ENCODE results near the gene PDGFB. TPM values are rescaled to one million over a fixed set of nuclear protein-coding genes. Genes with fewer than 3 reads are reported as not detected.
"Not testable (repeated sequence)": the region's sequence is repeated elsewhere in the genome, so short reads cannot be mapped to it uniquely, and the experiment has no call there.

PDGFB gene
- total and polyA plus RNA-seq, 5 donors from 2014 or later, result 0.63 to 6.3 (median 4.3) TPM

DNA sequence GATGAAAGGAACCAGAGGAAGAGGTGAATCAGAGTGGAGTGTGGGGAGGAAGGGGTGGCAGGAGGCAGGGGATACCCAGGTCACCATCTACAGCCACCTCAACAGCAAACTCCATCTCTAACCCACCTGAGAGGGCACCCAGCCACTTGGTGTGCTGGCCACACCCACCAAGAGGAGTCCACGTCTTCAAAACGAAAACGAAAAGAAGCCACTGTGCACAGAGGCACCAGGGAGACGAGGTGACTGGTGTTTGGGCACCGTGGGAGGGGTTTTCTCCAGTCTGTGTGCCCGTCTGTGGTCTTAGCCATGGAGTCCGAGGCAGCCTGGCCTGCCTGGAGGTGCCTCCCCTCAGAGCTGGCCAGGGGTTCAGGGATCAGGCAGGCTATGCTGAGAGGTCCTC lies 20.2 kb downstream of the PDGFB start:
- Histone ChIP-seq H3K9me3 (ENCODE audit: control insufficient read depth in 2 of 2, low read length in 2 of 2) (no peaks in the 10 kb centered on the region), H3K27ac (ENCODE audit: insufficient read depth, low read length, poor library complexity, severe bottlenecking) (no peak overlapping the region), H3K4me3 (ENCODE audit: low read depth, low read length) (no peak overlapping the region), H3K4me1 (ENCODE audit: control insufficient read depth, insufficient read depth, low read length, poor library complexity, severe bottlenecking) (no peaks in the 10 kb centered on the region), H3K36me3 (ENCODE audit: control insufficient read depth, insufficient read depth, low read length) (no peaks in the 10 kb centered on the region), H3K27me3 (ENCODE audit: control insufficient read depth, insufficient read depth, low read length) (no peaks in the 10 kb centered on the region)
- peaks cover 0 to 1% (median 0%) of the 10 kb centered on the region in 7 donors for H3K9me3 Mint-ChIP-seq
- ATAC-seq (ENCODE audit: low read depth in 2 of 2) (no peak), DNase-seq (no peak)
- peaks cover 0 to 2% (median 0%) of the 10 kb centered on the region in 4 donors for H3K4me1 Mint-ChIP-seq
- no peak overlapping the region for H3K4me3 Mint-ChIP-seq
- peaks cover 22% of the 10 kb centered on the region for H3K36me3 Mint-ChIP-seq
- peak overlapping the region in 1 of 3 donors; percentile 46 for H3K27ac Mint-ChIP-seq
- H3K27me3 Mint-ChIP-seq, result no peaks in the 10 kb centered on the region

DNA sequence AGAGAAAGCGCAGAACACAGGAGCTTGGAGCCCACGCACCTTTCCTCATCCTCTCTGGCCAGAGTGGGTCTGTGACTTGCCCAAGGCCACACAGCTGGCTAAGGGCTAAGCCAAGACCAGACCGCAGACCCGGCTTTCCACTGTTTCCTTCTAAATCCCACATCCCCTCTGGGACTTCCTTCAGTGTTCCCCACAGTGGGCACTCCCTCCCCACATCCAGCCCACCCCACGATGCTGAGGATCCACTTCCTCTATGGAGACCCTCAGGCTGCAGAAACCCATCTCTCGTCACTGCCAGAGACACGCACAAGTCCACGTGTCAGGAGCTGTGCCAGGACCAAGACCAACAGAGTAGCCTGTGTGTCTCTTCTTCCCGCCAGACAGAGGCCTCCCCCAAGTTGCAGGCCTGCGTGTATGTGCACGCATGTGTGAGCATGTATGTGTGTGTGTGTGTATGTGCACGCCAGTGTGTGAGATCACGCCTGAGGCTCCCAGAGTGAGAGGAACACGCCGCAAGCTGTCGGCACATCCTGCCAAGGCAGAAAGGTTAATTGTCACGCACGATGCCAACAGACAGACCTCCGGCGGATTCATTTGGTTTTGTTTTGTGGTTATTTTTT lies 21.6 kb downstream of the PDGFB start:
- DNase-seq, result peak in 1 of 3 donors; percentile 22
- peaks cover 0 to 4% (median 0%) of the 10 kb centered on the region in 4 donors for H3K4me1 Mint-ChIP-seq
- peak in 1 of 2 donors; percentile 34 for ATAC-seq (ENCODE audit: low read depth in 2 of 2)
- no peak overlapping the region for H3K4me3 ChIP-seq (ENCODE audit: low read depth, low read length)
- no peaks in the 10 kb centered on the region for H3K27me3 Mint-ChIP-seq
- no peaks in the 10 kb centered on the region for H3K27me3 ChIP-seq (ENCODE audit: control insufficient read depth, insufficient read depth, low read length)
- no peaks in the 10 kb centered on the region for H3K9me3 ChIP-seq (ENCODE audit: control insufficient read depth in 2 of 2, low read length in 2 of 2)
- H3K36me3 Mint-ChIP-seq, result peaks cover 14% of the 10 kb centered on the region
- H3K27ac ChIP-seq (ENCODE audit: insufficient read depth, low read length, poor library complexity, severe bottlenecking), result no peak overlapping the region
- peaks cover 0 to 1% (median 0%) of the 10 kb centered on the region in 7 donors for H3K9me3 Mint-ChIP-seq
- H3K4me3 Mint-ChIP-seq, result no peak overlapping the region
- H3K27ac Mint-ChIP-seq, result peak overlapping the region in 1 of 3 donors; percentile 15
- H3K36me3 ChIP-seq (ENCODE audit: control insufficient read depth, insufficient read depth, low read length), result no peaks in the 10 kb centered on the region
- H3K4me1 ChIP-seq (ENCODE audit: control insufficient read depth, insufficient read depth, low read length, poor library complexity, severe bottlenecking), result no peaks in the 10 kb centered on the region

DNA sequence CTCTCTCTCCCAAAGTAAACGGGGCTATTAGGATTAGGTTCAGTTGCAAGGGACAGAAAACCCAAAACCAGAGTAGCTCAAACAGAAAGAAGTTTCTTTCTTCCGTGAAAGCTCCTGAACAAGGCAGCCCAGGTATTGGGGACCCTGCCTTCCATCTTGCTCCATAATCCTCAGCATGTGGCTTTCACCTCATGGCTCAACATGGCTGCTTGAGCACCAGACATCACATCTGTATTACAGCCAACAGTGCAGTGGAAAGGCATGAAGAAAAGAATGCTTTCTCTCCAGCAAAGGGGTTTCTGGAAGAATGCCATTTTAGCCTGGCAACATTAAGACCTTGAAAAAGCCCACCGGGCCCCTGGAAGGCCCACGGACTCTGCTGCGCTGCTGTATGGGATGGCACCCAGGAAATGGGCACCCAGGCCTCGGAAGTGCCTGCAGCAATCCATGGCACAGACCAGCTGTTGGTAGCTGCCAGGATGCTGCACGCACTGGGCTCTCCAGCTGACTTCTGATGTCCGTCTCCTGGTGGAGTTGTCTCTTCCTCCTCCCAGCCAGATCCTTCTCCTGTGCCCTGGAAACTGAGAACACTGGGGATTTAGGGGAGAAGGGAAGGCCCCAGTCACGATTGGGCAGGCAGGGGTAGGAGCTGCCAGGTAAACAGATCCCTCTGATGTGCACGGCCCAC lies 22.6 kb downstream of the PDGFB start:
- H3K9me3 Mint-ChIP-seq, result peaks cover 0 to 2% (median 0%) of the 10 kb centered on the region in 7 donors
- no peak overlapping the region for H3K4me3 Mint-ChIP-seq
- Histone ChIP-seq H3K9me3 (ENCODE audit: control insufficient read depth in 2 of 2, low read length in 2 of 2) (no peaks in the 10 kb centered on the region), H3K27ac (ENCODE audit: insufficient read depth, low read length, poor library complexity, severe bottlenecking) (no peak overlapping the region), H3K4me1 (ENCODE audit: control insufficient read depth, insufficient read depth, low read length, poor library complexity, severe bottlenecking) (no peaks in the 10 kb centered on the region), H3K4me3 (ENCODE audit: low read depth, low read length) (no peak overlapping the region), H3K36me3 (ENCODE audit: control insufficient read depth, insufficient read depth, low read length) (no peaks in the 10 kb centered on the region), H3K27me3 (ENCODE audit: control insufficient read depth, insufficient read depth, low read length) (no peaks in the 10 kb centered on the region)
- H3K27ac Mint-ChIP-seq, result no peak overlapping the region
- no peak for ATAC-seq (ENCODE audit: low read depth in 2 of 2)
- H3K27me3 Mint-ChIP-seq, result peaks cover under 1% of the 10 kb centered on the region
- H3K36me3 Mint-ChIP-seq, result peaks cover 10% of the 10 kb centered on the region
- H3K4me1 Mint-ChIP-seq, result peaks cover 0 to 4% (median 0%) of the 10 kb centered on the region in 4 donors
- DNase-seq, result no peak

DNA sequence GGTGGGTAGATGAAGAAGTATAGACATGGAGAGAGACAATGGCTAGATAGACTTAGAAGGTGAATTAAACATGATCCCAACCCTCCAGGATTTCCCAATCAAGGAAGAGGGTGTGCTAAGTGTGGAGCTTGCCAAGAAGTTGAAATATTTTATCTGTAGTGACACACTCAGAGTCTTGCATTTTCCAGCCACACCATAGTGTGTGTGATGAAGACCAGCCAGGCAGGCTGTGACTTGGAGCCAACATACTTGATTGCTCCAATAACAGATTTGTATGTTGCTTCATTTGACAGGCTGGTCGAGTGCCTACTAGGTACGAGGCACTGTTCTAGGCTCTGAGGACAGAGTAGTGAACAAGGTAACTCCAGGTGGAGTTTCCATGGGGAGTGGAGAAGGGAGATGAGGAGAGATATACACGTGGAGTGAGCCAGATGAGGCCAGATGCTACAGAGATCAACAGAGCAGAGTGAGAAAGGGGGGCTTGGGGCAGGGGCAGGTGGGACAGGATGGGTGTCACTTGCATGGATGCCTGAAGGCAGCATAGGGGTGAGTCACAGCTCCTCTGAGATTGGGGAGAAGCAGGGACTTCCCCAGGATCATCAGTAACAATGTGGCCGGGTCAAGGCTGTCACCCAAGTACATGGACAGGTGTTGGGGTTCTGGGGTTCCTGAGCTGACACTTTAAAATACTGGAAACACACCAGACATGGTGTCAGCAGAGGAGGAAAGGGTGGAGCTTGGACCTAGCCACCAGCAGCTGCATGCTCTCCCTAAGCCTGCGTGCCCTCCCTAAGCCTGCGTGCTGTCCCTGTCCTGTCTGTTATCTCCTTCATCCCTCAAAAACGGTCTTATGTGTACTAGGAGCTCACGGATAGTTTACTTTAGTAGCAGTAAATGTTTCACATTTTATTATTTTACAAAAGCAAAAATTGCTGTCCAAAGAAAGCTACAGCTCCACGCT lies 23.6 kb downstream of the PDGFB start:
- Mint-ChIP-seq H3K36me3 (peaks cover 10% of the 10 kb centered on the region), H3K27me3 (peaks cover 6% of the 10 kb centered on the region), H3K27ac (peak overlapping the region in 2 of 3 donors; percentile 11 to 87), H3K9me3 (peaks cover 0 to 5% (median 0%) of the 10 kb centered on the region in 7 donors), H3K4me1 (peaks cover 0 to 4% (median 0%) of the 10 kb centered on the region in 4 donors), H3K4me3 (no peak overlapping the region)
- no peaks in the 10 kb centered on the region for H3K27me3 ChIP-seq (ENCODE audit: control insufficient read depth, insufficient read depth, low read length)
- H3K9me3 ChIP-seq (ENCODE audit: control insufficient read depth in 2 of 2, low read length in 2 of 2), result no peaks in the 10 kb centered on the region
- H3K27ac ChIP-seq (ENCODE audit: insufficient read depth, low read length, poor library complexity, severe bottlenecking), result no peak overlapping the region
- no peaks in the 10 kb centered on the region for H3K4me1 ChIP-seq (ENCODE audit: control insufficient read depth, insufficient read depth, low read length, poor library complexity, severe bottlenecking)
- H3K4me3 ChIP-seq (ENCODE audit: low read depth, low read length), result no peak overlapping the region
- no peak for DNase-seq
- ATAC-seq (ENCODE audit: low read depth in 2 of 2), result no peak
- H3K36me3 ChIP-seq (ENCODE audit: control insufficient read depth, insufficient read depth, low read length), result no peaks in the 10 kb centered on the region

DNA sequence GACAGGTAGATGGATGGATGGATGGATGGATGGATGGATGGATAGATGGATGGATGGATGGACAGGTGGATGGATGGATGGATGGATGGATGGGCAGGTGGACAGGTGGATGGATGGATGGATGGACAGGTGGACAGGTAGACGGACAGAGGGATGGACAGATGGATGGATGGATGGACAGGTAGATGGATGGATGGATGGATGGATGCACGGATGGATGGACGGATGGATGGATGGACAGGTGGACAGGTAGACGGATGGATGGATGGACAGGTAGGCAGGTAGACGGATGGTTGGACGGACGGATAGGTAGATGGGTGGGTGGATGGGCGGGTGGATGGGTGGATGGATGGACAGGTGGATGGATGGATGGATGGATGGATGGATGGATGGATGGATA lies 24.3 kb downstream of the PDGFB start:
- Mint-ChIP-seq H3K27me3 (peaks cover 12% of the 10 kb centered on the region), H3K36me3 (peaks cover 10% of the 10 kb centered on the region), H3K27ac (no peak overlapping the region), H3K4me3 (no peak overlapping the region), H3K9me3 (peaks cover 0 to 5% (median 0%) of the 10 kb centered on the region in 7 donors), H3K4me1 (peaks cover 0 to 4% (median 0%) of the 10 kb centered on the region in 4 donors)
- DNase-seq, result no peak
- no peaks in the 10 kb centered on the region for H3K36me3 ChIP-seq (ENCODE audit: control insufficient read depth, insufficient read depth, low read length)
- H3K27me3 ChIP-seq (ENCODE audit: control insufficient read depth, insufficient read depth, low read length), result no peaks in the 10 kb centered on the region
- no peak overlapping the region for H3K4me3 ChIP-seq (ENCODE audit: low read depth, low read length)
- H3K4me1 ChIP-seq (ENCODE audit: control insufficient read depth, insufficient read depth, low read length, poor library complexity, severe bottlenecking), result no peaks in the 10 kb centered on the region
- no peak for ATAC-seq (ENCODE audit: low read depth in 2 of 2)
- H3K9me3 ChIP-seq (ENCODE audit: control insufficient read depth in 2 of 2, low read length in 2 of 2), result no peaks in the 10 kb centered on the region
- H3K27ac ChIP-seq (ENCODE audit: insufficient read depth, low read length, poor library complexity, severe bottlenecking), result no peak overlapping the region

DNA sequence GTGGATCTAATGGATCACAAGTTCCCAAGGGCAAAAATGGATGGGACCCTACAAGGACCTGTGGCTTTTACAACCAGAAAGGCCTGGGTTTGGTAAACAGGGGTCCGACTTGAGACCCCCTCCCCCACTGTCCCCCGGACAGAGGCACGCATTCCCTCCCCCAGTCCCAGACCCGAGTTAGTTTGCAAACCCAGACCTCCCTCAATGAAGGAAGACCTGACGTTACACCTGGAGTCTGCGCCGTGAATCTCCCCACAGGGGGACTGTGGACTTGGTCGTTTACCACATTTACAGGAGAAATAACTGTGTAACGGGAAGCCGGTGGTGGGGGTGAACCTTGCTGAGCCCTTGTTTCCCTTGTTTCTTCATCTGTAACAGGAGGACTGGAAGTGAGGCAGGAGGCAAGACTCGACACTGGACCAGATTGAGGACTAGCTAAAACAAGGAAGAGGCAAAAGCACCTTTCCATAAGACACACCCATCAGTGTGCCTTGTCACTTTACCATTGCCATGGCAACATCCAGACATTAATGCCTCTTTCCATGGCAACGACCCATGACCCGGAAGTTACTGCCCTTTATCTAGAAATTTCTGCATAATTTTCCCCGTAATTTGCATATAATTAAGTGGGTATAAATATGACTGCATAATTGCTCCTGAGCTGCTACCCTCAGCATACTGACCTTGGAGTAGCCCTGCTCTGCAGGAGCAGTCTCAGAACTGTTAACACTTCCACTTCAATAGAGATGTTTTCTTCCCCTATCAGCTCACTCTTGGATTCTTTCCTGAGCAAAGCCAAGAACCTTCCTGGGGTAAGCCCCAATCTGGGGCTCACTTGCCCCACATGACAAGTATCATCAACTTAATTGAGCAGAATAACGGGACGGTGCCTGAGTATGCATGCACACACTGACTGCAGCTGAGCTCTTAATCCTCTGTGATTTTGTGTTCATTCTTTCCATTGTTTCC lies 25.4 kb downstream of the PDGFB start:
- Mint-ChIP-seq H3K27ac (no peak overlapping the region), H3K4me3 (no peak overlapping the region), H3K4me1 (peaks cover 0 to 4% (median 0%) of the 10 kb centered on the region in 4 donors), H3K36me3 (peaks cover 10% of the 10 kb centered on the region), H3K27me3 (peaks cover 16% of the 10 kb centered on the region), H3K9me3 (peaks cover 0 to 5% (median 0%) of the 10 kb centered on the region in 7 donors)
- H3K27ac ChIP-seq (ENCODE audit: insufficient read depth, low read length, poor library complexity, severe bottlenecking), result no peak overlapping the region
- no peaks in the 10 kb centered on the region for H3K9me3 ChIP-seq (ENCODE audit: control insufficient read depth in 2 of 2, low read length in 2 of 2)
- no peaks in the 10 kb centered on the region for H3K27me3 ChIP-seq (ENCODE audit: control insufficient read depth, insufficient read depth, low read length)
- DNase-seq, result no peak
- H3K4me3 ChIP-seq (ENCODE audit: low read depth, low read length), result no peak overlapping the region
- H3K36me3 ChIP-seq (ENCODE audit: control insufficient read depth, insufficient read depth, low read length), result no peaks in the 10 kb centered on the region
- no peaks in the 10 kb centered on the region for H3K4me1 ChIP-seq (ENCODE audit: control insufficient read depth, insufficient read depth, low read length, poor library complexity, severe bottlenecking)
- no peak for ATAC-seq (ENCODE audit: low read depth in 2 of 2)

DNA sequence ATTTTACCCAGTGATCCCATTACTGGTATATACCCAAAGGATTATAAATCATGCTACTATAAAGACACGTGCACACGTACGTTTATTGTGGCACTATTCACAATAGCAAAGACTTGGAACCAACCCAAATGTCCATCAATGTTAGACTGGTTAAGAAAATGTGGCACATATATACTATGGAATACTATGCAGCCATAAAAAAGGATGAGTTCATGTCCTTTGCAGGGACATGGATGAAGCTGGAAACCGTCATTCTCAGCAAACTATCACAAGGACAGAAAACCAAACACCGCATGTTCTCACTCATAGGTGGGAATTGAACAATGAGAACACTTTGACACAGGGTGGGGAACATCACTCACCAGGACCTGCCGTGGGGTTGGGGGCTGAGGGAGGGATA lies 26.4 kb downstream of the PDGFB start:
- H3K4me3 ChIP-seq (ENCODE audit: low read depth, low read length); H3K27me3 ChIP-seq (ENCODE audit: control insufficient read depth, insufficient read depth, low read length); H3K9me3 ChIP-seq (ENCODE audit: control insufficient read depth in 2 of 2, low read length in 2 of 2); H3K4me1 ChIP-seq (ENCODE audit: control insufficient read depth, insufficient read depth, low read length, poor library complexity, severe bottlenecking); DNase-seq; H3K27ac ChIP-seq (ENCODE audit: insufficient read depth, low read length, poor library complexity, severe bottlenecking); H3K9me3 Mint-ChIP-seq; H3K4me1 Mint-ChIP-seq; ATAC-seq (ENCODE audit: low read depth in 2 of 2); H3K27ac Mint-ChIP-seq; H3K4me3 Mint-ChIP-seq; H3K36me3 ChIP-seq (ENCODE audit: control insufficient read depth, insufficient read depth, low read length): not testable (repeated sequence)
- peaks cover 10% of the 10 kb centered on the region for H3K36me3 Mint-ChIP-seq
- peaks cover 16% of the 10 kb centered on the region for H3K27me3 Mint-ChIP-seq

Measured in CD4-positive, CD25-positive, alpha-beta regulatory T cell (primary cell).